Muscle of back (tissue), 11 donors: Measurements from ENCODE around the gene ZNF576. TPM values are rescaled to one million over a fixed set of nuclear protein-coding genes. Genes with fewer than 3 reads are reported as not detected.
"Not testable (repeated sequence)": the region's sequence is repeated elsewhere in the genome, so short reads cannot be mapped to it uniquely, and the experiment has no call there.

Experiments
- DNase-seq, 3 donors: peaks; one replicate each; pipeline versions ENCODE4 v3.0.0 to v3.0.0-alpha.2; 2013
- polyA plus RNA-seq, 10 donors: library from polyadenylated mRNA; unstranded; fragments of 120-200 nt; gene quantifications; one replicate each; pipeline ENCODE4 v1.2.1, GENCODE V29; 2013; ENCODE audit not compliant: insufficient read length in 10 of 10

The ZNF576 gene
- polyA plus RNA-seq, 10 donors: 7.2 to 11.8 (median 9.3) TPM

DNA sequence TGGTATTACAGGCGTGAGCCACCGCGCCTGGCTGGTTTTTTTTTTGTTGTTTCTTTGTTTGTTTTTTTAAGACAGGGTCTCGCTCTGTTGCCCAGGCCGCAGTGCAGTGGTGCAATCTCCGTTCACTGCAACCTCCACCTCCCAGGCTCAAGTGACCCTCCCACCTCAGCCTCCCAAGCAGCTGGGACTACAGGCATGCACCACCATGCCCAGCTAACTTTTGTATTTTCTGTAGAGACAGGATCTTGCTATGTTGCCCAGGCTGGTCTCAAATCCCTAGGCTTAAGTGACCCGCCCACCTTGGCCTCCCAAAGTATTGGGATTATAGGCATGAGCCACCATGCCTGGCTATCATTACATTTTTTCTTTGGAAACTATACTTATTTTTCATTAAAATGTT is 53.9 kb downstream of the ZNF576 start:
- DNase-seq: not testable (repeated sequence)

Other genes with a start within 250 kb of the ZNF576 start
- under 1 TPM in 6 of 10 donors, not detected in 4; 0.12 to 0.28 (median 0.18) TPM for gene CD177, start 242.9 kb upstream of the ZNF576 start, polyA plus RNA-seq
- gene TEX101, start 181.7 kb upstream of the ZNF576 start, polyA plus RNA-seq: under 1 TPM in 1 of 10 donors, not detected in 9; 0.19 TPM
- gene LYPD3, start 131.0 kb upstream of the ZNF576 start, polyA plus RNA-seq: 10 to 100 TPM in 2 of 10 donors, under 1 TPM in 8; 0.15 to 17.0 (median 0.58) TPM
- 1 to 10 TPM; 1.9 to 5.3 (median 4.1) TPM for gene PHLDB3, start 91.8 kb upstream of the ZNF576 start, polyA plus RNA-seq
- gene ETHE1, start 69.4 kb upstream of the ZNF576 start, polyA plus RNA-seq: 10 to 100 TPM; 10.5 to 16.5 (median 14.7) TPM
- gene ZNF575, start 63.4 kb upstream of the ZNF576 start, polyA plus RNA-seq: 1 to 10 TPM; 1.6 to 3.3 (median 2.6) TPM
- gene XRCC1, start 21.1 kb upstream of the ZNF576 start, polyA plus RNA-seq: 10 to 100 TPM; 24.5 to 40.6 (median 29.6) TPM
- 1 to 10 TPM; 4.2 to 9.4 (median 5.4) TPM for gene PINLYP, start 20.8 kb upstream of the ZNF576 start, polyA plus RNA-seq
- gene IRGQ, start 461 bp upstream of the ZNF576 start, polyA plus RNA-seq: 10 to 100 TPM in 7 of 10 donors, 1 to 10 TPM in 3; 9.0 to 18.6 (median 11.2) TPM
- under 1 TPM; 0.13 to 0.75 (median 0.36) TPM for gene SRRM5, start 15.5 kb downstream of the ZNF576 start, polyA plus RNA-seq
- gene ZNF428, start 23.0 kb downstream of the ZNF576 start, polyA plus RNA-seq: 10 to 100 TPM; 38.1 to 76.5 (median 44.3) TPM
- gene CADM4, start 43.3 kb downstream of the ZNF576 start, polyA plus RNA-seq: 10 to 100 TPM in 3 of 10 donors, 1 to 10 TPM in 7; 5.6 to 19.4 (median 8.7) TPM
- gene PLAUR, start 73.6 kb downstream of the ZNF576 start, polyA plus RNA-seq: 10 to 100 TPM in 1 of 10 donors, 1 to 10 TPM in 9; 4.8 to 10.1 (median 7.0) TPM
- gene IRGC, start 119.5 kb downstream of the ZNF576 start, polyA plus RNA-seq: not detected
- 10 to 100 TPM; 26.4 to 50.0 (median 33.7) TPM for gene SMG9, start 158.4 kb downstream of the ZNF576 start, polyA plus RNA-seq
- gene KCNN4, start 184.4 kb downstream of the ZNF576 start, polyA plus RNA-seq: 1 to 10 TPM in 3 of 10 donors, under 1 TPM in 6, not detected in 1; 0.23 to 1.4 (median 0.85) TPM
- gene LYPD5, start 205.9 kb downstream of the ZNF576 start, polyA plus RNA-seq: under 1 TPM; 0.31 to 0.74 (median 0.53) TPM
- gene ZNF283, start 230.7 kb downstream of the ZNF576 start, polyA plus RNA-seq: 10 to 100 TPM in 5 of 10 donors, 1 to 10 TPM in 5; 6.4 to 13.5 (median 10.1) TPM